KG1 (cell line): Measurements from ENCODE around the gene ZMYM3.
"Not testable (repeated sequence)": the region's sequence is repeated elsewhere in the genome, so short reads cannot be mapped to it uniquely, and the experiment has no call there.

Experiments used
- DNase-seq: peaks from one replicate; lab custom pipeline; 2025; lab: John Stamatoyannopoulos, UW

ZMYM3 gene

GRCh38 chrX:71254092-71254963 lies at the start of gene ZMYM3:
Gene ZMYM3 (minus strand): TSS chrX:71254140. CDS start chrX:71253255, 885 bp downstream.
- DNase-seq: peak; percentile 17

- no peak for DNase-seq
Measured at GRCh38 chrX:71302461-71303213, 48.7 kb upstream of the ZMYM3 start.

- DNase-seq: no peak
Measured at GRCh38 chrX:71301195-71301924, 47.4 kb upstream of the ZMYM3 start, which contains the start of gene ITGB1BP2. Gene ITGB1BP2 (plus strand): TSS chrX:71301750. CDS start chrX:71301807, 57 bp downstream.

- not testable (repeated sequence) for DNase-seq
Measured at GRCh38 chrX:71300495-71300894, 46.6 kb upstream of the ZMYM3 start.

GRCh38 chrX:71300064-71300463 lies 46.1 kb upstream of the ZMYM3 start:
- DNase-seq: not testable (repeated sequence)

- DNase-seq: no peak
Measured at GRCh38 chrX:71298119-71298518, 44.2 kb upstream of the ZMYM3 start.

GRCh38 chrX:71296806-71297205 lies 42.9 kb upstream of the ZMYM3 start:
- DNase-seq: no peak

GRCh38 chrX:71292669-71293365 lies 38.9 kb upstream of the ZMYM3 start:
- DNase-seq: no peak

- no peak for DNase-seq
Measured at GRCh38 chrX:71291381-71291780, 37.4 kb upstream of the ZMYM3 start.

- no peak for DNase-seq
Measured at GRCh38 chrX:71285929-71286328, 32.0 kb upstream of the ZMYM3 start.

- peak; percentile 77 for DNase-seq
Measured at GRCh38 chrX:71283403-71284143, 29.6 kb upstream of the ZMYM3 start, which contains the start of gene NONO. Gene NONO (plus strand): TSS chrX:71283635. CDS start chrX:71290638, 7,003 bp downstream.

GRCh38 chrX:71282514-71283402 lies 28.8 kb upstream of the ZMYM3 start:
- no peak for DNase-seq

- not testable (repeated sequence) for DNase-seq
Measured at GRCh38 chrX:71281300-71281699, 27.4 kb upstream of the ZMYM3 start.

GRCh38 chrX:71272313-71272712 lies 18.4 kb upstream of the ZMYM3 start:
- not testable (repeated sequence) for DNase-seq

GRCh38 chrX:71269801-71270395 lies 16.0 kb upstream of the ZMYM3 start:
- DNase-seq: no peak

- DNase-seq: not testable (repeated sequence)
Measured at GRCh38 chrX:71268624-71269023, 14.7 kb upstream of the ZMYM3 start.

- DNase-seq: no peak
Measured at GRCh38 chrX:71256856-71257255, 2.9 kb upstream of the ZMYM3 start.

- no peak for DNase-seq
Measured at GRCh38 chrX:71256051-71256450, 2.1 kb upstream of the ZMYM3 start.
